AG04449 (cell line): ENCODE data around the gene CALU.

Experiments used
- CTCF ChIA-PET: fragments of 350-600 bp; formaldehyde crosslinking; extraction: SDS; loops from one replicate; lab custom pipeline; 2021; ENCODE audit warnings: antibody characterized with exemption; lab: Yijun Ruan, JAX
- POLR2A ChIA-PET: fragments of 400-600, 350-600 bp; formaldehyde crosslinking; extraction: SDS; loops from one replicate; lab custom pipeline; 2020; ENCODE audit warnings: antibody characterized with exemption, inconsistent platforms; lab: Yijun Ruan, JAX
- DNase-seq: peaks from one replicate; pipeline ENCODE4 v3.0.0-alpha.2; 2010; ENCODE audit warnings: low read depth, low spot score
- H3K4me3 ChIP-seq: 2 replicates; pipeline ENCODE4 v1.5.1; 2011; ENCODE audit warnings: low read depth, mild to moderate bottlenecking, control low read depth, low read length
- CTCF ChIP-seq: IDR thresholded peaks from one replicate; pipeline ENCODE4 v1.5.1; 2011; ENCODE audit warnings: mild to moderate bottlenecking, moderate library complexity, low read length, control low read depth, inconsistent platforms; ENCODE audit not compliant: insufficient read depth; ENCODE audit errors: missing control alignments

Gene CALU

GRCh38 chr7:128773604-128774003, 34.4 kb downstream of the CALU start:
- H3K4me3 ChIP-seq, result no peak overlapping the region
- DNase-seq, result no peak
- ChIA-PET POLR2A (no interaction called here), CTCF (no interaction called here)
- no peak for TF ChIP-seq CTCF

GRCh38 chr7:128774029-128774689, 35.0 kb downstream of the CALU start:
- ChIA-PET CTCF (no interaction called here), POLR2A (no interaction called here)
- no peak for DNase-seq
- no peak for TF ChIP-seq CTCF
- H3K4me3 ChIP-seq, result no peak overlapping the region

GRCh38 chr7:128774921-128775320, 35.8 kb downstream of the CALU start:
- no peak for TF ChIP-seq CTCF
- no peak for DNase-seq
- POLR2A ChIA-PET, result no interaction called here
- CTCF ChIA-PET, result no interaction called here
- no peak overlapping the region for H3K4me3 ChIP-seq

GRCh38 chr7:128775744-128776474, 36.8 kb downstream of the CALU start, which contains the start of gene OPN1SW:
Gene OPN1SW (minus strand): TSS chr7:128775794. CDS start chr7:128775781, 13 bp downstream.
- H3K4me3 ChIP-seq, result no peak within 1 kb of the TSS
- no peak for TF ChIP-seq CTCF
- no peak for DNase-seq
- ChIA-PET POLR2A (no interaction called here), CTCF (no interaction called here)

- DNase-seq, result no peak
- TF ChIP-seq CTCF, result no peak
- H3K4me3 ChIP-seq, result no peak overlapping the region
- CTCF ChIA-PET, result interaction anchor here (0.8 to 1.2 kb wide), 2 partner anchors 10 to 15 kb away, joined by 3 read pairs; no protein-coding TSS in a partner anchor
- POLR2A ChIA-PET, result interaction anchor here (0.6 to 0.9 kb wide), 2 partner anchors 14 to 21 kb away, joined by 3 read pairs; no protein-coding TSS in a partner anchor
Observed at GRCh38 chr7:128777156-128778123, 38.3 kb downstream of the CALU start.

- POLR2A ChIA-PET, result no interaction called here
- DNase-seq, result no peak
- H3K4me3 ChIP-seq, result no peak overlapping the region
- TF ChIP-seq CTCF, result no peak
- CTCF ChIA-PET, result interaction anchor here (1.2 kb wide), 1 partner anchor 13 kb away, joined by 3 read pairs; no protein-coding TSS in a partner anchor
Observed at GRCh38 chr7:128778946-128779345, 39.8 kb downstream of the CALU start.
